GM18507 (cell line): ENCODE results near the gene CYP2W1.
"Not testable (repeated sequence)": the region's sequence is repeated elsewhere in the genome, so short reads cannot be mapped to it uniquely, and the experiment has no call there.

ENCODE experiments used
- DNase-seq: peaks from one replicate; pipeline ENCODE4 v3.0.0; 2011; ENCODE audit warnings: low read depth; ENCODE audit not compliant: insufficient read length; ENCODE audit errors: extremely low spot score
- FAIRE-seq: peaks from 2 replicates; lab custom pipeline; 2011; peaks lifted over from hg19 to GRCh38; lab: Jason Lieb, UNC

CYP2W1 gene

GRCh38 chr7:991729-992656 lies 9.0 kb downstream of the CYP2W1 start:
- DNase-seq (no peak), FAIRE-seq (no peak)

DNA sequence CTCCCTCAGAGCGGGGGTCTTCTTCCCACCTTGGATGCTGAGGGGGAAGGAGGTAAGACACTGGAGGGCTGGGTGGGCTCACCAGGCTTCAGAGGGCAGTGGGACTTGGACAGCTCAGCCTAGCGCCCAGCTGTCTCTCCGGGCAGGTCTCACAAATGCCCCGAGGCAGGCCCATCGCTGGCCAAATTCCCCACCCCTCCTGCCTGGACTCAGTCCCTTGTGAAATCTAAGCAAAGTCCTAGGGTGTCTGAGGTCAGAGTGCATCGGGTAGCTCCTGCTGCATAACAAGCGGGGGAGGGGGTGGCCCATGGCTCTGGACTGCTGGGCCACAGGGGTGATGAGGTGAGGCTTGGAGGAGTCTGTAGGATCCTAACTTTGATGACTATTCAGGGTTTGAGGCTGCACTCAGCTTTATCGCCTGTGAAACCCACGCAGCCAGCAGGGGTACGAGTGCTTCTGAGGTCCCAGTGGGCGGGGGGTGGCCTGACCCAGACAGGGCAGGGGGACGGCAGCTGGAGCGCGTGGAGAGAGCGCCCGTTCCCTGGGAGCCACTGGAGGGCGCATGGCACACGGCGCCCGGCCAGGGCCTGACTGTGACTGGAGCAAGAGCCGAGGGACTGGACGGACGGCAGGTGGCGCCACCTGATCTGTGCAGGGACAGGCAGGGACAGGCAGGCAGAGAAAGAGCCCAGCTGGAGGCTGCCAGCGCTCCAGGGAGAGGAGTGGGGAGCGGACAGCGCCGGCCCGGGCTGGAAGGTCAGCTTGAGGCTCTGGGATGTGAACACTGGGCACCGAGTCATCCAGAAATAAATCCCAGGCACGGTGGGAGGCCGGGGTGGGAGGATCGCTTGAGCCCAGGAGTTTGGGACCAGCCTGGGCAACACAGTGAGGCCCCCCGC lies 10.0 kb downstream of the CYP2W1 start:
- DNase-seq = peak; percentile 82
- peak; percentile 96 for FAIRE-seq

- no peak for DNase-seq
- FAIRE-seq = no peak
Observed at GRCh38 chr7:994592-995308, 11.8 kb downstream of the CYP2W1 start.

DNA sequence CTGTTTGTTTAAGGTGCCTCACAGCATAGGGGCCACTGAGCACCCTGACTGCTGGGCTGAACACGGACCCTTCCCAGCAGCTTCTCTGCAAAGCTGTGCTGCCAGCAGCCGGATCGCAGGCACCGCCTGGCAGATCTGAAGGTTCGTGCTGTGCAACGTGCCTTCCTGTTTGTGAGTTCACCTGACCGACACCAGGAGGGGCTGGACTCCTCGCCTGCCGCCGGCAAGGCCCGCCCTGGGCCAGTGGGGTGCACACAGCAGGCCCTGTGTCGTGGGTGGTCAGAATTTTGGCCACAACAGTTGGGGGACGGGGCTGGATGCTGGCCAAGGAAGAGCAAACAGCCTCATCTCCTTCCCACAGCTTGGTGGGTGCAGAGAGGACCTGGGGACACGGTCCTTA lies 12.6 kb downstream of the CYP2W1 start:
- DNase-seq (no peak), FAIRE-seq (no peak)

DNA sequence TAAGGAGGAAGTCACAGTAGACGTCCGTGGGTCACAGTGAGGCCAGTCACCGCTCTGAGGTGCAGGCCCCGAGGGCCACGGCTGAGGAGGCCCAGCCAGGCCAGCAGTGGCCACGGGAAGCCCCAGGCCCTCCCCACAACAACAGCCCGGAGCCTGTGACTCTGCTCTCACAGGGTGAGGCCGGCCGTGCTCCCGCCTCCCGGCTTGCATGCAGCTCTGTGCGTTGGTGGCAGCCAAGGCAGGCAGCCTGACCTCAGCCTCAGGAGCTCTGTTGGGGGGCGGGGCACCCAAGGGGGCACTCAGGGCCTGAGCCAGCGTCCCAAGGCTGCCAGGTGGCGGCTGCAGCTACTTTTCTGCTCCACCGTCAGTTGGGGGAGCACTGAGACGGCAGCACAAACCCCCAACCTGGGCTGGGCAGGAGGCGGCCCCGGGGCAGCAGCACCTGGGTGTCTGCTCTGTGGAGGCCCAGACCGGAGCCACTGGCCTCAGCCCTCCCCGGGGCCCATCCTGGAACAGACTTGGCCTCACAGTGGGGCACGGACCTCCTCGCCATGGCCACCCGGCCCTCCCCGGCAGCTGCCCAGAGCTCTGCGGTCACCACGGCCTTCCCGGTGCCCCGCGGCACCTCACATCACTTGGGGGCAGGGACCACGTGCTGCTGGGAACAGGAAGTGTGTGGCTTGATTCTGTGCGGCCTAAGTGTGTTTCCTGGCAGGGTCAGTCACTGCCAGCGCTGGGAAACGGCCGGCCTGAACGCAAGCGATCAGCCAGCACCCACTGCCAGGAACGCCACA lies 13.3 kb downstream of the CYP2W1 start:
- DNase-seq = no peak

DNA sequence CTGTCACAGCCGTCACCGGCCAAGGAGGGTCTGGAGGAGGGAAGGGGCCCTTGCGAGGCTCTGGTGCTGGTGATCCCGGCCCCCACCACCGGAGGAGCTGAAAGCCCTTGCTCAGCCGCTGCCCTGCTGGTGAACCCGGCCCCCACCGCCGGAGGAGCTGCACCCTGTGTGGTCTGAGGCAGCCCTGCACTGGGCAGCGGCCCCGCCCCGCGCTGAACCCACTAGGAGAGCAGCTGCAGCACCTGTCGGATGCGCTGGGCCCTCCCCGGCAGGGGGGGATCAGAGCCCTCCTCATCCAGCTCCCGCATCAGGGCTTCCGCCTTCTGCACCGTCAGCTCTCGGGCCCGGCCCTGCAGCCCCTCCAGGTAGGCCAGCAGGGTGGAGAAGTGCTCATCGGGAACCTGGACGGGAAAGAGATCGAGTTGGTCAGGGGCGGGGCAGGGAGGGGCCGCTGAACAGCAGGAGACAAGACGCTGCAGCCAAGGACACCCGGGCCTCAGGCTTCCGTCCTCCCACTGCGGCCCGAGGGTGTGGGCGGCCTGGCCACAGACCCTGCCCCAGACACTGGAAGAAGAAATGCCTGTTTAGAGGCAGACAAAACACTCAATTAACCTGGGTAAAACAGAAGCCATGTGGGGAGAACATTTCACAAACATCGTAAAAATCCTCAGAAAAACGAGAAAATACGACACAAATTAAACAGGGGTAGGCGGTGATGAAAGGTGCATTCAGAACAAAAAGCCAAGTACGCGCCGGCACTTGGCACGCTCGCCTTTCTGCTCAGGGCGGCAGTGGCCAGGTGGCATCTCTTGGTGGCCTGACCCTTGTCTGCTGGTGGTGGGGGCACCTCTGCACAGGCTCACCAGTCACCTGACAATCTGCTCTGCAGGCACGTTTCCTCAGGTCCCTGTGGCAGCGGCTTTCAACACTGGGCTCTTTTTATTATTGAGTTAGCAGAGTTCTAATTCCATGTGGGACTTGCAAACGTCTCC lies 14.7 kb downstream of the CYP2W1 start:
- DNase-seq (no peak), FAIRE-seq (no peak)

More for the DNA sequence above, 13.3 kb downstream of the CYP2W1 start:
- no peak for FAIRE-seq

DNA sequence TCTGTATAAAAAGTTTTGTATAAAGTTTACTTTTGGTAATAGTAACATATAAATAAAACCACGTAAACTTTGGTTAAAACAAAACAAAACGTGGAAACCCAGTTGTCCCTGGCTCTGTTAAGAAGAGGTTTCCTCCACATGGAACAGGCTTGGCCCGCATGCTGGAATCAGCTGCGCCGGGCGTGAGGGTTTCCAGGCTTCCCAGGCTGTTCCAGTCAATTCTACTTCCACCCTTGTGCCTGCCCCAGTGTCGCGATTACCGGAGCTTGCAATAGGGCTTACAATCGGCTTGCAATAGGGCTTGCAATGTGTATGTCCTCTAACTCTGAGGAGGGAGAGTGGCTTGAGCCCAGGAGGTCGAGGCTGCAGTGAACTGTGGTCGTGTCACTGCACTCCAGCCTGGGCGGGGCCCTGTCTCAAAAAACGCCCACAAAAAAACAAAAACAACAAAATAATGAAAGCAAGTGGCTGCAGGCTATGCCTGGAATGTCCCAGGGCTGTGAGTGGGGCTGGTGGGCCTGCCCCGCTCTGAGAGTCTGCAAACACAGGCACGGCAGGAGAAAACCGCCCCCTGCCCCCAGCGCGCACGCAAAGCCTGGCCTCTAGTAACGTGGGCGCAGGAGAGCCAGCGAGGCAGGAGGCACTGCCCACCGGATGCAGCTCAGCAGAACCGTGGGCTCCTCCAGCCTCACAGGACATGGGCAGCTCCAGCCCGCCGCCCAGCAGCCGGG lies 16.3 kb downstream of the CYP2W1 start:
- FAIRE-seq (no peak), DNase-seq (no peak)

GRCh38 chr7:999941-1000935 lies 17.3 kb downstream of the CYP2W1 start:
- peak; percentile 31 for FAIRE-seq
- no peak for DNase-seq

GRCh38 chr7:1001069-1001770 lies 18.2 kb downstream of the CYP2W1 start:
- not testable (repeated sequence) for FAIRE-seq, DNase-seq

DNA sequence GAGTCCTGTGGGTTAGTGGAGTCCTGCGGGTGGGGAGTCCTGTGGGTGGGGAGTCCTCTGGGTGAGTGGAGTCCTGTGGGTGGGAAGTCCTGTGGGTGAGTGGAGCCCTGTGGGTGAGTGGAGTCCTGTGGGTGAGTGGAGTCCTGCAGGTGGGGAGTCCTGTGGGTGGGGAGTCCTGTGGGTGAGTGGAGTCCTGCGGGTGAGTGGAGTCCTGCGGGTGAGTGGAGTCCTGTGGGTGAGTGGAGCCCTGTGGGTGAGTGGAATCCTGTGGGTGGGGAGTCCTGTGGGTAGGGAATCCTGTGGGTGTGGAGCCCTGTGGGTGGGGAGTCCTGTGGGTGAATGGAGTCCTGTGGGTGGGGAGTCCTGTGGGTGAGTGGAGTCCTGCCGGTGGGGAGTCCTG lies 19.0 kb downstream of the CYP2W1 start:
- FAIRE-seq, DNase-seq: not testable (repeated sequence)

GRCh38 chr7:1002445-1002844 lies 19.5 kb downstream of the CYP2W1 start:
- FAIRE-seq, DNase-seq: not testable (repeated sequence)

DNA sequence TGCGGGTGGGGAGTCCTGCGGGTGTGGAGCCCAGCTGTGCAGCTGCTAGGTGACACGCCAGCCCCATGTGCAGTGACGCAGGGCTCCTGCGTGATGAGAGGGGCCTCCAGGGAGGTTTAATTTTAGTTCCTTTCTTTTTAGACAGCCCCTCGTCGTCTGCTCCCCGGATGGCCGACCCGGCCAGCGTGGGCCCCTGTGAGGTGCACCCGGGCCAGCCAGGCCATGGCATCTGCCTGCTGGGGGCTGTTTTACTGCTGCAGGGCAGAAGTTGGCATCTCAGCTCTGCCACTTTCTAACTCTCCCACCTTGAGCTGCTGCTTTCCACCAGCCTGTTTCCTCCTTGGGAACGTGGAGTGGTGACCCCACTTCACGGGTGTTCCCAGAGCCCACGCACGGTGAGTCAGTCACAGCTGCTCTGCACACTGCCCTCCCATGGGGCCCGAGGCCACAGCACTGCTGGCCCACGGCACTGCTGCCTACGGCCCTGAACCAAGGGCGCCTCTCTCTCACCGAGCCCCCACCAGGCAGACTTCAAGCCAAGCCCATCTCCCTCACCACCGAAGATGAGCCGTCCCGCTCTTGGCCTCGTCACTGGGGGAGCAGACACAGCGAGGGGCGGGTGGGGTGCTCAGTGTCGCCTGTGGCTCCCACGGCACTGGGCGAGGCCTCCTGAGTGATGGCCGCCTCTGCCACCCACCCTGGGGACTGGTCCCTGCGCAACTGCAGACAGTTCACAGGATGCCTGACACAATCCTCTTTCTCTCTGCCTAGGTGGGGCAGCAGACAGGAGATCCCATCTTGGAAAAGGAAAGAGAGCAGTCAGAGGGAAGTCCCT lies 21.3 kb downstream of the CYP2W1 start:
- DNase-seq (no peak), FAIRE-seq (no peak)

DNA sequence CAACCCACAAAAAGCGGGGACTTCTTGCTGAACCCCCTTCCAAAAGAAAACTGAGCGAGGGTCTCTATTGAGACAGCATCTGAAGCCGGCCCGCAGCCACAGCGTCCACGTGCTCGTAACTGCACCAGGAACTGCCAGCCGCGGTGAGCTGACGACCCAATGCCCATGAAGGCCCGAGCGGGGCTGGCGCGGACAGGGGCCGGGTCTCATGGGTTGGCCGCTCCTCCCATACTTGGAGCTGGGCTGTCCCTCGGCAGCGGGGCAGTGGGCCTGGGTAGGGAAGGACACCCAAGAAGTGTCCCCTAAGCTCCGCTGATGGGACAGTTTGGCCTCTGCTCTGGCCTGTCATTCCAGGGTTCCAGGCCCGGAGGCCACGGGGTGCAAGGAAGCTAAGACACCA lies 22.3 kb downstream of the CYP2W1 start:
- no peak for DNase-seq
- no peak for FAIRE-seq

DNA sequence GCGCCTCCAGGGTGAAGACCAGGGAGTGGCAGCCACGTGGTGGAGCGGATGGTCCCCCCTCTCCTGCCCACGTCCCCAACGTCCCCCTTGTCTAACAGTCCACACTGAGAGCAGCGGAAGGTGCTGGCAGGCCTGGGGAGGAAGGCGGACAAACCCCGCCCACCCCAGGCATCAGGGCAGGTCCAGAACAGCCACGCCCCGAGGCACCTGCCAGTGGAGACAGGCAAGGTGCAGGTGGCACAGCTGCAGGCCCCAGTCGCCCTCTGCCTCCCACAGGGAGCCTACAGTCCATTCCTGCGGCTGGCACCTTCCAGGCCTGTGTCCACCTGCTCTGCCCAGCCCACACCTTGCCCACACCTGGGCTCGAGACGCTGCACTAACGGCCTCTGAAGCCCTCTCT lies 24.9 kb downstream of the CYP2W1 start:
- DNase-seq (no peak), FAIRE-seq (no peak)
